ENCODE data around the gene DNMT3A.
"Not testable (repeated sequence)": the region's sequence is repeated elsewhere in the genome, so short reads cannot be mapped to it uniquely, and the experiment has no call there.

DNMT3A gene

GRCh38 chr2:25273985-25274535 lies 67.7 kb downstream of the DNMT3A start:
- TF ChIP-seq, protein P1, sequence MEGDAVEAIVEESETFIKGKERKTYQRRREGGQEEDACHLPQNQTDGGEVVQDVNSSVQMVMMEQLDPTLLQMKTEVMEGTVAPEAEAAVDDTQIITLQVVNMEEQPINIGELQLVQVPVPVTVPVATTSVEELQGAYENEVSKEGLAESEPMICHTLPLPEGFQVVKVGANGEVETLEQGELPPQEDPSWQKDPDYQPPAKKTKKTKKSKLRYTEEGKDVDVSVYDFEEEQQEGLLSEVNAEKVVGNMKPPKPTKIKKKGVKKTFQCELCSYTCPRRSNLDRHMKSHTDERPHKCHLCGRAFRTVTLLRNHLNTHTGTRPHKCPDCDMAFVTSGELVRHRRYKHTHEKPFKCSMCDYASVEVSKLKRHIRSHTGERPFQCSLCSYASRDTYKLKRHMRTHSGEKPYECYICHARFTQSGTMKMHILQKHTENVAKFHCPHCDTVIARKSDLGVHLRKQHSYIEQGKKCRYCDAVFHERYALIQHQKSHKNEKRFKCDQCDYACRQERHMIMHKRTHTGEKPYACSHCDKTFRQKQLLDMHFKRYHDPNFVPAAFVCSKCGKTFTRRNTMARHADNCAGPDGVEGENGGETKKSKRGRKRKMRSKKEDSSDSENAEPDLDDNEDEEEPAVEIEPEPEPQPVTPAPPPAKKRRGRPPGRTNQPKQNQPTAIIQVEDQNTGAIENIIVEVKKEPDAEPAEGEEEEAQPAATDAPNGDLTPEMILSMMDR (IDR thresholded peaks at IDR 0.05; ENCODE audit: low read depth, low read length) = no peak
- DNase-seq (ENCODE audit: extremely low read depth, low read depth) = no peak

GRCh38 chr2:25272705-25273104 lies 69.0 kb downstream of the DNMT3A start:
- not testable (repeated sequence) for DNase-seq (ENCODE audit: extremely low read depth, low read depth)

DNA sequence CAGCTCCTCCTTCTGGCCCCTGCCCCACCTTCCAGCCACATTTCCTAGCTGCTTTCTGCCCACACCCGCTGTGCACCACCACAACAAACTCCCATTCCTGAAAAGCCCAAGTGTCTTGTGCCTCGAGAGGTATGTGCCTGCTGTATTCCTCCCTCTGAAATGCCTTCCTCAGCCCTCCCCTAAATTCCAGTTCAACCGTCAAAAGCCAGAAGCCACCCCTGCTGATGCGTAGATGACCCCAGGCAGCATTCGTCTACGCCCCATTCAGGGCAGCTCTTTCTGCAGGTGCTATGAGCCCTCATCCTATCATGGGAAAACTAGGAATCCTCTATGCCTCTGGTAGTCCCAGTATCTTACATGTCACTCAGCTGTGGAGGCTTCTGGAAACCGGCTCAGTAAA lies 71.7 kb downstream of the DNMT3A start:
- no peak for DNase-seq (ENCODE audit: extremely low read depth, low read depth)
- TF ChIP-seq, protein P1 (IDR thresholded peaks at IDR 0.05; ENCODE audit: low read depth, low read length) = no peak

- TF ChIP-seq, protein P1 (IDR thresholded peaks at IDR 0.05; ENCODE audit: low read depth, low read length) = no peak
- DNase-seq (ENCODE audit: extremely low read depth, low read depth) = no peak
These were observed 72.5 kb downstream of the DNMT3A start for GRCh38 chr2:25269233-25269632.

DNA sequence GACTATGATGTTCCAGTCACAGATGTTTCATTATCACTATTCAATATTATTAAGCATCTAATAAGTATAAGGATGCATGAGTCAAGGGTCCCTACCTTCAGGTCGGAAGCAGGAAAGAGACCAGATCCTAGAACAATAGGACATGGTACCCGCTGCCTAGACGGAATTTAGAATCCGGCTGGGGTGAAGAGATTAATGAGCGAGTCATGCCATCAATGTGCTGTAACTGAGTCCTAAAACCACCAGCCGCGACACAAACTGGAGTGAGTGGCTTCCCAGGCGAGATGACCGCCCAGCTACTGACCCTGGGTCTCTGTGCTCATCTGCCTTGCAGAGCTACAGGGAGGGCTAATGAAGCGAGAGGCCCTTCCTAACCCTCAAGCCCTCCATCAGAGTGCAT lies 73.6 kb downstream of the DNMT3A start:
- no peak for DNase-seq (ENCODE audit: extremely low read depth, low read depth)
- TF ChIP-seq, protein P1 (IDR thresholded peaks at IDR 0.05; ENCODE audit: low read depth, low read length) = no peak

- TF ChIP-seq, protein P1 (IDR thresholded peaks at IDR 0.05; ENCODE audit: low read depth, low read length) = no peak
- DNase-seq (ENCODE audit: extremely low read depth, low read depth) = no peak
These were observed 75.3 kb downstream of the DNMT3A start for GRCh38 chr2:25266399-25266798.

DNA sequence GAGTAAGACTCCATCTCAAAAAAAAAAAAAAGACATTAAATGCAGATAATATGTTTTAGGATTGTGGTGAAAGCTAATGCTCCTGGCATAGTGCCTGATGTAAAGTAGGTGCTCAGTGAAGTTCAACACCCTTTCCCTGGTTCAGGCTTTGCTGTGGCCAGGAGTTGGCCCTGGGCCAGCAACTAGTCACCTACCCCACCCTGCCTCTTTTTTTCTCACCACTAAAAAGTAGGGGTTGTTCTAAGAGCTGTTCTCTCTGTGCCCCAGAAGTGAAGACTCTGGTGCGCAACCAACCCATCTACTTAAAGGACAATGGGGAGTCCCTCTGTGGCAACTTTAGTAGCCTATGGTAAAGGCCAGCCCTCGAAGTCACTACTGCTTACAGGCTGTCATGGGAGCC lies 75.9 kb downstream of the DNMT3A start:
- TF ChIP-seq, protein P1 (IDR thresholded peaks at IDR 0.05; ENCODE audit: low read depth, low read length) = no peak
- no peak for DNase-seq (ENCODE audit: extremely low read depth, low read depth)

- DNase-seq (ENCODE audit: extremely low read depth, low read depth) = no peak
- TF ChIP-seq, protein P1 (IDR thresholded peaks at IDR 0.05; ENCODE audit: low read depth, low read length) = no peak
These were observed 76.7 kb downstream of the DNMT3A start for GRCh38 chr2:25265001-25265400.

Measured in AG09319 (cell line).